SK-N-MC (cell line): ENCODE data around the gene PLXNA1.

Source experiments
- DNase-seq: peaks from one replicate; pipeline ENCODE4 v3.0.0-alpha.2; 2011; ENCODE audit warnings: low read depth, low spot score
- H3K27ac ChIP-seq: fragments of 200-600 bp; sonication (generic); 2 replicates; pipeline ENCODE4 v1.5.1; 2016; ENCODE audit warnings: mixed run types
- H3K36me3 ChIP-seq: fragments of 200-600 bp; sonication (generic); 2 replicates; pipeline ENCODE4 v1.6.1; 2017; ENCODE audit warnings: antibody characterized with exemption, low read length, mixed read lengths; ENCODE audit not compliant: insufficient read depth
- H3K4me3 ChIP-seq: fragments of 200-600 bp; sonication (generic); 2 replicates; pipeline ENCODE4 v1.5.1; 2016
- H3K9ac ChIP-seq: fragments of 200-600 bp; sonication (generic); 2 replicates; pipeline ENCODE4 v1.8.0; 2017; ENCODE audit warnings: mixed run types, mixed read lengths; ENCODE audit not compliant: insufficient read length
- H3K9me3 ChIP-seq: fragments of 200-600 bp; sonication (generic); 2 replicates; pipeline ENCODE4 v1.6.1; 2017; ENCODE audit warnings: low read depth, mild to moderate bottlenecking, antibody characterized with exemption, low read length, moderate library complexity, mixed read lengths
- EZH2 ChIP-seq: fragments of 200-600 bp; sonication (generic); IDR thresholded peaks from one replicate; pipeline ENCODE4 v1.6.1; 2017; ENCODE audit warnings: antibody characterized with exemption
- FOXP2 ChIP-seq: optimal IDR thresholded peaks from 2 replicates; pipeline ENCODE3; 2011; ENCODE audit warnings: mild to moderate bottlenecking, moderate library complexity; ENCODE audit not compliant: insufficient read depth; ENCODE audit errors: extremely low read length, control extremely low read depth
- POLR2AphosphoS5 ChIP-seq: IDR thresholded peaks from 2 replicates; pipeline ENCODE4 v1.6.1; 2012; ENCODE audit warnings: mild to moderate bottlenecking, low read depth, low read length, borderline replicate concordance

The PLXNA1 gene

DNA sequence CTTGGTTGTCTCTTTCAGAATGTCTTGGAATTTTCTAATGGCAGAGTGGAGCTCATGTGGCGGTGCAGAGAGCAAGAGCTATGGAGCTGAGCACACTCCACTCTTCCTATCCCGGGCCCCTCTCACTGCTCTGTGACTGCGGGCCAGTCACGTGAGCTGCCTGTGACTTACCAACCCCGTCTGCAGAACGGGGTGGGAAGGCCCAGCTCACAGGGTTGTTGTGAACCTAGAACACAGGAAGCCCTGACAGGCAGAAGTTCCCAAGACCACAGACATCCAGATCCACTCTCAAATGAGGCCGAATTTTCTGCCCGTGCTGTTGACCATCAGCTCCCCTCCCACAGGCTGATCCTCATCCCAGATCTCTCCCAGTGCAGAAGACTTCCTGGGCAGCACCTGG, 35.5 kb upstream of the PLXNA1 start:
- no peaks in the 10 kb centered on the region for H3K36me3 ChIP-seq
- DNase-seq: no peak
- no peak overlapping the region for H3K4me3 ChIP-seq
- H3K9ac ChIP-seq: no peak overlapping the region
- H3K27ac ChIP-seq: no peak overlapping the region
- TF ChIP-seq FOXP2 (no peak), EZH2 (no peak), POLR2AphosphoS5 (no peak)
- no peaks in the 10 kb centered on the region for H3K9me3 ChIP-seq

DNA sequence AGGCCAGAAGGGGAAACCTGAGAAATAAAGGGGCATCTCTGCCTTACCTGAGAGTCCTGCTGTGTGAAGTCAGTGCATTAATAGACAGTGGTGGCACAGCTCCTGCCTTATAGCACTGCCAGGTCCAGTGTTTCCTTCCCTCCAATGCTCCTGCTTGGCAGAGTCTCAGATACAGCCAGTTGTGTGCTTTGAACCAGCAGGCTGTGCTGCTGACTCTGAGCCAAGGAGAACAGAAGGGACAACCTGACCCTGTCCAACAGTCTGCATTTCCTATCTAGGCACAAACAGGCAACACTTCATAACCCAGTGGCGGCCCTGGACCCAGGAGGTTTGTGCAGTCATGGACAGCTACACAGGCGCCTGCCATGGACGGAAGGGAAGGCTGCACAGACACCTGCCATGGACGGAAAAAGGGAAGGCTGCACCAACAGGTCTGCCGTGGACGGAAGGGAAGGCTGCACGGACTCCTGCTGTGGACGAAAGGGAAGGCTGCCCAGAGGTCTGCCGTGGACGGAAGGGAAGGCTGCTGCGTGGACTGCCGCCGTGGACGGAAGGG, 33.9 kb upstream of the PLXNA1 start:
- no peak for TF ChIP-seq FOXP2
- TF ChIP-seq POLR2AphosphoS5: no peak
- no peak for TF ChIP-seq EZH2
- no peak overlapping the region for H3K4me3 ChIP-seq
- no peak for DNase-seq
- H3K36me3 ChIP-seq: no peaks in the 10 kb centered on the region
- H3K9ac ChIP-seq: no peak overlapping the region
- H3K9me3 ChIP-seq: no peaks in the 10 kb centered on the region
- H3K27ac ChIP-seq: no peak overlapping the region

DNA sequence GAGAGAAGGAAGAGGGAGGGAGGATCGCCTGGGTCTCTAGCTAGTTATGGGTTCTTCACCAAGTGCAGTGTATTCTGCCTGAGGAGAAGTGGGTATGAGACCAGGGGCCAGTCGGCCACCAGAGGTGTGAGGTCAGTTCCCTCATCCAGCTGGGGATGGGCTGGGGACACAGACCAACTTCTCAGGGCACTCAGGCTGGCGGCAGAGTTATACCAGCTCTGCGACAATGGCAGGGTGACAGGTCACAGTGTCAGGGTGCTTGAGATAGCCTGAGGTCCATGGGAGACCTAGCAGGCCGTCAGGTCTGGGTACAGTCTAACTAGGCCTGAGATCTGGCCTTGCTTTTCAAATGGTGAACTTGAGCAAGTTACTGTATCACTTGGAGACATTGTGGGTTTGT, 31.4 kb upstream of the PLXNA1 start:
- Histone ChIP-seq H3K9ac (no peak overlapping the region), H3K27ac (no peak overlapping the region), H3K9me3 (no peaks in the 10 kb centered on the region), H3K36me3 (no peaks in the 10 kb centered on the region), H3K4me3 (no peak overlapping the region)
- TF ChIP-seq FOXP2: no peak
- no peak for TF ChIP-seq EZH2
- TF ChIP-seq POLR2AphosphoS5: no peak
- no peak for DNase-seq

DNA sequence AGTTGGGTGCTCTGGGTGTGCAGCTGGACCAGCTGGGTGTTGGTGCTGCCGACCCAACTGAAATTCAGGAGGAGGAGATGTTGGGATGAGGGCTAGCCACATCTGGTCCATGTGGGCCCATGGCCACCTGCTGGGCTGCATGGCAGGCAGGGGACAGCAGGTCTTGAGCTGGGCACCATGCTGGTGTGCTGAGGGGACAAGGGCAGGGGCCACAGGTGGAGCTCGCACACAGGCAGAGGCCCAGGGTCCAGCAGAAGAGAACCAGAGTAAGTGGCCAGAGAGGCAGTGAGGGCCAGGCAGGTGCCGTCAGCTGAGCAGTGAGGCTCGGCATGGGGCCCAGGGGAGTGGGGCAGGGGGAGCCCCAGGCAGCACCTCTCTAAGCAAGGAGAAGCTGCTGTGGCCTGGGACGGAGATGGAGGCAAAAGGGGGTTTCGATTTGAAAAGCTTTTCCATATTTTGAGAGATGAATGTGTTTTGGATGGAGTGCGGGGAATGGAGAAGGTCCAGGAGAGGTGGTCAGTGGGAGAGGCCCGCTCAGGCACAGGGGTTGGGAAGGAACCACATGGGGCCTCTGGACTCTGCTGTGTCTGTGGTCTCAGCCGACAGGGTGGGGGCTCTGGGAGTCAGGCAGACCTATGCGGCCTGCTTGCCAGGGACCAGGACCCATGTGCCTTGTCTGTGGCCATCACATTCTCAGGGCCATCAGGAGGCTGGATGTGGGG, 30.5 kb upstream of the PLXNA1 start:
- Histone ChIP-seq H3K9me3 (no peaks in the 10 kb centered on the region), H3K27ac (no peak overlapping the region), H3K4me3 (no peak overlapping the region), H3K36me3 (no peaks in the 10 kb centered on the region), H3K9ac (no peak overlapping the region)
- DNase-seq: no peak
- TF ChIP-seq EZH2: no peak
- no peak for TF ChIP-seq FOXP2
- no peak for TF ChIP-seq POLR2AphosphoS5

DNA sequence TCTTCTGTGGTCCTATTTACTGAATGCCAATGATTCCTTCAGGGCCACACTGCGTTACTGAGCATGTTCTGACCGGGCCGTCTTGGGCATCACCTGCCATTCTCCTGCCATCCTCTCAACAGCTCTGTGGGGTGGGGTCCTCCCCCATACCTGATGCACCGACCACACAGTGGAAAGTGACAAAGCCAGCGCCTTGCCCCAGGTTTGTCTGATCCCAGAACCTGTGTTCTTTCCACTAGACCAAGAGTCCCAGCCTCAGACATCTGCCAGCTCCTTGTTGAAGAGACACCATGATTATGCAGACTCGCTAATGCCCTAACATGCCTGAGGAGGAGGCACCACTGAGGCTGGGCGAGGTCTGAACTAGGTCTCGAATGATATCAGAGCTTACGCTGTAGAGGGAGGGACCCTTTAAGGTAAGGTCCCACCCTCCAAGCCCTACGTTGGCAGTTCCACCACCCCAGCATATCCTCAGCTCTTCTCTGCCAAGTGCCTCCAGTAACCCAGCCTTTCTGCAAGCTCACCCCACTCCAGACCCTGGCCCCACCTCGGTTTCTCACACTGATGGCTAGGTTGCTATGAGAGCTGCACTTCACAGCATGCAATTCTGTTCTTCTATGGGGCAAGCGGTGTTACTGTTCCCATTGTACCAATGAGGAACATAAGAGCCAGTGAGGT, 29.8 kb upstream of the PLXNA1 start:
- Histone ChIP-seq H3K27ac (no peak overlapping the region), H3K9me3 (no peaks in the 10 kb centered on the region), H3K36me3 (no peaks in the 10 kb centered on the region), H3K9ac (no peak overlapping the region), H3K4me3 (no peak overlapping the region)
- no peak for DNase-seq
- no peak for TF ChIP-seq EZH2
- TF ChIP-seq FOXP2: no peak
- TF ChIP-seq POLR2AphosphoS5: no peak

DNA sequence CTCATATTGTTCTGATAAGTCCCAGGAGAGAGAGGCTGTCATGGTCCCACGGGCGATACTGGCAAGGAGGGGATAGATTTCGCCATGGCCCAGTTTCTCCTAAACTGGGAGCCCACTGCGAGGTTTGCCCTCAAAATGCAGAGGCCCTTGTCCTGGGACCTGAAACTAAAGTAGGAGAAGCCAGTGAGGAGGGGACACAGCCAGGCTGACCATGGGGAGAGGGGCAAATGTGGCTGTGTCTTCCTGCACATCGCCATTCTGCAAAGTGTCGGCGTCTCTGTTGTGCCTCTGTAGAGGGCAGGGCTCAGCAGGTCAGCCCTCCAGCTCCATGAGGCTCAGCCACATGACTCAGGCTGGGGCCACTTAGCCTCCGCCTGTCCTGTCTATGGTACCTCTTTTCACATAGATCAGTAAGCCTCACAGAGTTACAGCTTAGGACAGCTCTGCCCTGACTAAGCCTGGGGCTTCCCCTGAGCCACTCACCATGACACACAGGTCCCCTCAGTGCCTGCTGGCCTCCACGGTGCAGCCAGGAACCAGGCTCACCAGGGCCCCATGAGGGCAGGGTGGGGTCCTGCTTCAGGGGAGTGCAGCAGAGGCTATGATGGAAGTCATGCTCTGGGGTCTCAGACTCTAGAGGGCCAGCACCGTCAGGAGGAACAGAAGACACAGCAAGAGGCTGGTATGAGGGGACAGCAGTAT, 28.6 kb upstream of the PLXNA1 start:
- Histone ChIP-seq H3K4me3 (no peak overlapping the region), H3K36me3 (no peaks in the 10 kb centered on the region), H3K9ac (no peak overlapping the region), H3K27ac (no peak overlapping the region), H3K9me3 (no peaks in the 10 kb centered on the region)
- TF ChIP-seq POLR2AphosphoS5: no peak
- no peak for TF ChIP-seq FOXP2
- TF ChIP-seq EZH2: no peak
- no peak for DNase-seq

DNA sequence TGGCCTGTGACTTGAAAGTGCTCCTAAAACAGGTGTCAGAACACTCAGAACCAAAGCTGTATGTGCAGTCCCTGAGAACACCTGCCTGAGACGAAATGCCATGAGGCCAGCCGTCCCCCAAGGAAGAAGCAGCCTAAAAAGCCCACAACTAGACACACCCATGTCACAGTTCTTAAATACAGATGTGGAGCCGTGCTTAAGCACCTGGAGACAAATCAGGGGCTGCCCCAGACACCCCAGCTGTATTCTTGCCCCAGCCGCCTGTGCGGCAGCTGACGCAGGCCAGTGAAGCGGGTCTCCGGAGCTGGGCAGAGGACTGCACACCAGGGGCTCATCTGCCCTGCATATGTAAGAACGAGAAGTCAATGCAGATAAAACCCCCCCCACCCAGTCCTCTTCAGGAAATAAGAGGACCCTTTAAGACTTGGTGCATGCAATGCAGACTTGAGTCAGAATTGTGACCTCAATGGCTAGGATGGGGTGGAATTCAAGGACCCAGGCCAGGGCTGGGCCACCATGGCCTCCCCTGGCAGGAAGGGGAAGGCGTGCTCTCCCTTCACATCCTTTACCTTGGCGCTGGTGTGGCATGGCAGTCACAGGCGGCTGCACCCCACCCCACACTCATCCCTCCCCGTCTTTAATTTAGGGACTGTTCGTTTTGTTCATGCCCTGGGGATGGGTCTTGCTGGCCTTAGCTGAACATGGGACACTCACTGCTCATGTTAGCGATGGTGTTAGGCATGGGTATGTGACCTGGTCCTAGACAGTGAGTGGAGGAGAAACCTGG, 27.7 kb upstream of the PLXNA1 start:
- Histone ChIP-seq H3K9ac (no peak overlapping the region), H3K27ac (no peak overlapping the region), H3K9me3 (no peaks in the 10 kb centered on the region), H3K36me3 (no peaks in the 10 kb centered on the region), H3K4me3 (no peak overlapping the region)
- no peak for DNase-seq
- TF ChIP-seq POLR2AphosphoS5: no peak
- TF ChIP-seq FOXP2: no peak
- no peak for TF ChIP-seq EZH2

DNA sequence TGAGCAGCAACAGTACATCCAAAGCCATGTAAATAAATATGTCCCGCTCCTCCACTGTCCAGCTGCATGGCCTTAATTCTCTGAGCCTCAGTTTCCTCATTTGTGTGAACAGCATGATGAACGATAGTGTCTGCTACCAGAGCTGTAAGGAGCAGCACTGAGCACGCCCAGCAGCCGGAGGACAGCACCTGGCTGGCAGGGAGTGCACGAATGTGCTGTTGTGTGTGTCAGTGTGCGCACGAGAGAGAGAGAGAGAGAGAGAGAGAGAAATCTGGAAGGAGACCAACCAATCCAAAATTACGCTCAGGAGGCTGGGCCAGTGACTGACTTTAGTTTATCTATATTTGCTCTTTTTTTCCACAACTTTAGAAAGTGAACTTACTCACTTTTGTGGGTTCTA, 26.6 kb upstream of the PLXNA1 start:
- Histone ChIP-seq H3K9ac (no peak overlapping the region), H3K27ac (no peak overlapping the region), H3K4me3 (no peak overlapping the region), H3K9me3 (no peaks in the 10 kb centered on the region), H3K36me3 (no peaks in the 10 kb centered on the region)
- DNase-seq: no peak
- TF ChIP-seq POLR2AphosphoS5 (no peak), EZH2 (no peak), FOXP2 (no peak)
